ENCODE data around the gene KCNK13.

The KCNK13 gene

DNA sequence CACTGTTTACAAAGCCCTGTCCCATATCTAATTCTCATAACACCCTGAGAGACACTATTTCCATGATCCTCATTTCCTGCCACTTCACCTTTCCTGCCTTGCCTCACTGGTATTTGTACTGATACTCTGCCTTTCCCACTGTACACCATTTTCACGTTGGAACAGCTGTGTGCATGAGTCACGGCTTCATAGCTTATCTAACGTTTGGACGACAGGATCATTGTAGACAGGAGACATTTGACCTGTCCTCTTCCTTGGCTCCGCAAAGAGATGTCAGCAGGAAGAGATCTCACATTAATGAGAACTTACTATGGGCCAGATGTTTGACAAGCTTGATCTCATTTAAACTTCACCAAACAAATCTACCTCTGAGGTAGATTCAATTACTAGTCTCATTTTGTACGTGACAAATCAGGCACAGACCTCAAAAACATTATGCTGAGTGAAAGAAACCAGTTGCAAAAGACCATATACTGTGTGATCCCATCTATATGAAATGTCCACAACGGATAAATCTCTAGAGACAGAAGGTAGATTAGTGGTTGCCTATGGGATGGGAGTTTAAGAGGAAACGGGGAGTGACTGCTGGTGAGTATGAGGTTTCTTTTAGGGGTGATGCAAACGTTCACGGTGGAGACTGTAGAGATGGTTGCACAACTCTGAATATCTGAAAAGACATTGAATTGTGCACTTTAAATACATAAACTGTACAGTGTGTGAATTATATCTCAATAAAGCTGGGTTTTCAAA lies 71.2 kb downstream of the KCNK13 start:
- no peak for DNase-seq (ENCODE audit: low read depth)

DNA sequence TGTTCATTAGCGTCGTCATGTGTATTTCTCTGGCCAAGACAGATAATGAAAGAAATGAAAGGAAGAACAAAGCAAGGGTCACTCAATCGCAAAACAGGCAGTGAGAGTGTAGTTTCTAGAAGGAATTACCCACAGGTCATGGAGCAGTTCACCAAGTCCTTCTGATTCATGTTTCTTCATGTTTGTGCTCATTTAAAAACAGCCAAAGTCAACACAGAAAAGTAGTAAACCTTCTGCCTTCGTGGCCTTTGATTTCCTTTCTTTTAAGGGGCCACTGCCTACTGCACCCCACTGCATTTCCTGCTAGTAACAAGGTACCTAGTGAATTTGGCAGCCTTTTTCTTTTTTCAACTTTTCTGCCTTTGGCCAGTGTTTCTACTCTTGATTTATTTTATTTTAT lies 75.1 kb downstream of the KCNK13 start:
- no peak for DNase-seq (ENCODE audit: low read depth)

DNA sequence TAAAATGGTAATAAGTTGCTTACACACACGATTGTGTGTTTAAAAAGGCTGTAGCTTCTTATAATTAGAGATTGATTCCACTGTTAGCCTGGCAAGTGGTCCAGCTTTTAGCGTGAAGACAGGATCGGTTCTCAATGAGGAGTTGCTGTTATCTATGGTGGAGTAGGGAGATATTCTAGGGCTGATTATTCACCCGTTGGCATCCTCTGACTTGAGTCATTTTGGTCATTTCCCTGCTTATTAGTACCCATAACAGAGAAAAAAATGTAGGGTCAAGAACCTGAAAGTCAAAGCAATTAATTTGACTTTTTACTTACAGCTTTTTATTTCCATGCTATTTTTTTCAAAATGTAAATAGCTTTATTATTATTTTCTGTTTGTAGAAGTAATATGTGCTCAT lies 76.0 kb downstream of the KCNK13 start:
- no peak for DNase-seq (ENCODE audit: low read depth)

DNA sequence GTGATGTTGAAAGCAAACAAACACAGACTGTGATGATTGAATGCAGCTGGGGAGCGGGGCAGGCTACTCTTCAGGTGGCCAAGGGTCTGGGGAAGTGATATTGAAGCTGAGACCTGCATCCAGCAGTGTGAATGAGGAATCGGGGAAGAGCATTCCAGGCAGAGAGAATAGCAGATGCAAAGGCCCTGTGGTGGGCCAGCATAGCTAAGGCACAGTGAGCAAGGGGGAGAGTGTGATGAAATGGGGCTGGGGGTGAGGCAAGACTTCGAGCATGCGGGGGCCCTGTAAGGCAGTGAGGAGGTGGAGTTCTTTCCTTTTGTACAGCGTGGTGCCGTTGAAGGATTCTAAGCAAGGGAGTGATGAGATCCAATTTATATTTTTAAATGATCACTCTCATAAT lies 77.4 kb downstream of the KCNK13 start:
- DNase-seq (ENCODE audit: low read depth): no peak

DNA sequence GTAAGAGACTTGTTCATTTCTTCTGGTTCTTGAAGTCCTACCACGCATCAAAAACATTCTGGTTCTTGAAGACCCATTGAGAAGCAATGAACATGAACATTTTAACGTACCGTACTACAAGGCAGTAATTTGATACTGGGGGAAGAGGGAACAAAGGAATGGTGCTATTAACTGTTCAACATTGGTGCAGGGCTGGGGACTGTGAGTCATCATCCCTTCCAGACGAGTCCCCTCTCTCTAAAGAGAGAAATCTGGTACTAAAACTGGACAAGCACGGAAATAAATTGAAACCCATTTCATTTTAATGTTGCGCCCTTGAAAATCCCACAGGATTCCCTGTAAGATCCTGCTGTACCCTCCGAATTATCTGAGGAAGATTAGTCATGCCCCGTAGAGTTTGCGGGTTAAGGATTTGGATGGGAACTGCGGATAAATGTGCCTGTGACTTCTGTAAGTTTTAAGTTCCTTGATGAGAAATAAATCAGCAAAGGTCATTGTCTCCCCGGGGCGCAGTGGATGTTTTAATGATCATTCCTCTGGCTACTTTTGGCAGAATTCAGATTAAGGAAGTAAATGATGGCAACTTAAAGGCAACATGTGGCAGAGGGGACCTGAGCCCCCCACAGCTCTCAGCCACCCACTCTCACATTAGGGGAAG lies 78.6 kb downstream of the KCNK13 start:
- no peak for DNase-seq (ENCODE audit: low read depth)

DNA sequence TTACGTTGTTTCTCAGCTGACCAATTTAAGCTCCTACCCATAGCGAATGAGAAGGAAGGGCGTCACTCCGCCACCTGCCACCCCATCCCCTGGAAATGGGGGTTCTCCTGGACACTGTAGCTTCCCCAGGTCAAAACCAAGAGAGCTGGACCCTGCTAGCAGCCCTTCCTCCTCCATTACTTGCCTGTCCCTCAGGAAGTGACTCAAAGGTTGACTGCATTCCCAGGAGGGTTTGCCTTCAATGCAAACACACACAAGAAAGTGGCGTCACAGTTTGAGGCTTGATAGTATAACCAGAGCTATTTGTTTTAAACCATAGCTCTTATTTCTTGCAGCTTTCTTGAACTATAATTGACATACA lies 79.1 kb downstream of the KCNK13 start:
- DNase-seq (ENCODE audit: low read depth): no peak

DNA sequence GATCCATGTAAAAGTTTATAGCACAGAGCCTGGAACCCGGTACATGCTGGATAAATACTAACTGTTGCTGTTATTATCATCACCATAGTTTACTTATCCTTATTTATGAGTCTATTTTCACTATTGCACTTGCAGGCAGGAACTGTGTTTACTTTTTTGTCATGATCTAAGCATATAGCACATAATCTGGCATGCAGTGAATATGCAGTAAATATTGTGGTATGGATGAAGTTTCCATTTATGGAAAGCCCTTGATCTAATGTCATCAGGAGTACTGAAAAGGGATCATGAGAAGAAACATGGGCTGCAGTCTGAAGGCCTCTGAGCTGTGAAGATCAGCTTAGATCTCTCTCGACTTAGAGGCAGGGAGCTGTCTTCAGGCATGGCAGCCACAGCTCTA lies 91.6 kb downstream of the KCNK13 start:
- no peak for DNase-seq (ENCODE audit: low read depth)

DNA sequence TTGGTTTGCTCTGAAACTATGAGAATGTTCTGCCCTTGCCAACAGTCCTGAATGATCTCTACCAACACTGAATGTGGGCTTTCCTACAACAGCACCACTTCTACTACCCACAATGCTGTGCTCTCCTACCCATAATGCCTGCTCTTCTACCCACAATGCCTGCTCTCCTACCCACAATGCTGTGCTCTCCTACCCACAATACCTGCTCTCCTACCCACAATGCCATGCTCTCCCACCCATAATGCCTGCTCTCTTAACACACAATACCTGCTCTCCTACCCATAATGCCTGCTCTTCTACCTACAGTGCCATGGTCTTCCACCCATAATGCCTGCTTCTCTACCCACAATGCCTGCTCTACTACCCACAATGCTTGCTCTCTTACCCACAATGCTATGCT lies 92.3 kb downstream of the KCNK13 start:
- no peak for DNase-seq (ENCODE audit: low read depth)

DNA sequence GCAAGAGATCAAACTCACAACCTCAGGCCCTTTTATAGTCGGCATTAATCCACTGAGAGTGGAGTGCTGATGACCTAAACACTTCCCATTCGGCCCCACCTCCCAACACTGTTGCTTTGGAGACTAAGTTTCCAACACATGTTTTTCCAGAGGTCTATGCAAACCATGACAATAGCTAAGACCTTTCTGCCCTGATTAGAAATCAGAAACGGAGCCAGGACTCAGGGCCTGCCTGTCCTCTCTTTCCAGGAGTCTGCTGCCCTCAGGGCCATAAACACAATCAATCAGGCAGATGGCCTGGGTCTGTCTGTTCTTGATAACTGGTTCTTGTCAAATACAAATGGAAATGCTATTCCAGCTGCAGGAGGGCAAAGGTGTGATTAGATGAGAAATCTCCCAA lies 97.4 kb downstream of the KCNK13 start:
- DNase-seq (ENCODE audit: low read depth): no peak

DNA sequence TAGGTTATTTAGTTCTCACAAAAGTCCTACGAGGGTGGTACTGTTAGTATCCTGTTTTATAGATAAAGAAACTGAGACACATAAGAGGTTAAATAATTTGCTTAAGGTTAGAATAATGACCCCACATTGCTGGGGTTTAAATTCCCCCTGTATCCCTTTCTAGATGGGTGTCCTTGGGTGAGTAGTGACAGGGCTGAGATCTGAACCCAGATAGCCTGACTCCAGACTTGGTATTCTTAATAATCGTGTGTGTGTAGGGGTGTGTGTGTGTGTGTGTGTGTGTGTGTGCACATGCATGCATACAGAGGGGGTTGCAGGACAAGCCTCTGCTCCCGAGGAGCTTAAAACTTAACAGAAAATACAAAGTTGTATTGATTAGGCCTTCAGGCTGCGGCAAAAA lies 97.9 kb downstream of the KCNK13 start:
- DNase-seq (ENCODE audit: low read depth): no peak

DNA sequence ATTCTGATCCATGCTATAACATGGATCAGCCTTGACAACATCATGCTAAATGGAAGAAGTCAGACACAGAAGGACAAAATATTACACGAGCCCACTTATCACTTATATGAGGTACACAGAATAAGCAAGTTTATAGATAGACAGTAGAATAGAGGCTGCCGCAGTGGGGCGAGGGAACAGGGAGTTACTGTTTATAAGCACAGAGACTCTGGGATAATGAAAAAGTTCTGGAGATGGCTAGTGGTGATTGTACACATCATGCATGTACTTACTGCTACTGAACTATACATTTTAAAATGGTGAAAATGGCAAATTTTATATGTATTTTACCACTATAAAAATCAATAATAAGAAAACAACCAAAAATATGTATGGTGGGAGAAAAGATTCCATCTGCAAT lies 99.3 kb downstream of the KCNK13 start:
- DNase-seq (ENCODE audit: low read depth): no peak

DNA sequence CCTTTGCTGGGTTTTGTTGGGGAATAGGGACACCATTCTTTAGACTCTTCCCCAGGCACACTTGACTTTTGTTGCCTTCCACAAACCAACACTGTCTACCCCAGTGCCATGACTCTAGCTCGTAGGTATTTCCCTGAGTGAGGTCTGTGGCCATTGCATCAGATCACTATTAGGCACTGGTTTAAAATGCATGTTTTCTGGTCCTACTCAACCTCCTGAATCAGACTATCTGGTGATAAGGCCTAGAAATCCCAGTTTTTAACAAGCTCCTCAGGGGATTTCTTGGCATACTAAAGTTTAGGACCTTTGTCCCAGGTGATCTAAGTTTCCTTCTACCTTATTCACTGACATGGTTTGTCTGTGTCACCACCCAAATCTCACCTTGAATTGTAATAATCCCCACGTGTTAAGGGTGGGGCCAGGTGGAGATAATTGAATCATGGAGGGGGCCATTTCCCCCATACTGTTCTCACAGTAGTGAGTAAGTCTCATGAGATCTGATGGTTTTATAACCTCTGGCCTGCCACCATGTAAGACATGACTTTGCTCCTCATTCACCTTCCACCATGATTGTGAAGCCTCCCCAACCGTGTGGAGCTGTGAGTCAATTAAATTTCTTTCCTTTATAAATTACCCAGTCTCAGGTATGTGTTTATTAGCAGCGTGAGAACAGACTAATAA lies 106.8 kb downstream of the KCNK13 start:
- DNase-seq (ENCODE audit: low read depth): no peak

DNA sequence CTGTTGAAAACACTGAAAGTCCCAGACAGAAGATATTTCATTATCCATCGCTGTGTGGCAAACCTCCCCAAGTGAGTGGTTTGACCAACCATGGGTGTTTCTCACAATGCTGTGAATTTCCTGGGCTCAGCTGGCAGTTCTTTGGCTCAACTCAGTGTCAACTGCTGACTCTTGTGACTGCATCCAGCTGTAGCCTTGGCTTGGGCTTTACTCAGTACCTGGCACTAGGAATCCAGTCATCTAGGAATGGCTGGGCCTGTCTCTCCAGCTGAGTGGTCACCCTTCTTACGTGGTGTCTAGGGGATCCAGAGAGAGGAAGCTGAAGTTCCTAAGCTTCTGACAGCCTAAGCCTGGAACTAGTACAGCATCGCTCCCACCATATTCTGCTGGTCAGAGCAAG lies 113.8 kb downstream of the KCNK13 start:
- no peak for DNase-seq (ENCODE audit: low read depth)

DNA sequence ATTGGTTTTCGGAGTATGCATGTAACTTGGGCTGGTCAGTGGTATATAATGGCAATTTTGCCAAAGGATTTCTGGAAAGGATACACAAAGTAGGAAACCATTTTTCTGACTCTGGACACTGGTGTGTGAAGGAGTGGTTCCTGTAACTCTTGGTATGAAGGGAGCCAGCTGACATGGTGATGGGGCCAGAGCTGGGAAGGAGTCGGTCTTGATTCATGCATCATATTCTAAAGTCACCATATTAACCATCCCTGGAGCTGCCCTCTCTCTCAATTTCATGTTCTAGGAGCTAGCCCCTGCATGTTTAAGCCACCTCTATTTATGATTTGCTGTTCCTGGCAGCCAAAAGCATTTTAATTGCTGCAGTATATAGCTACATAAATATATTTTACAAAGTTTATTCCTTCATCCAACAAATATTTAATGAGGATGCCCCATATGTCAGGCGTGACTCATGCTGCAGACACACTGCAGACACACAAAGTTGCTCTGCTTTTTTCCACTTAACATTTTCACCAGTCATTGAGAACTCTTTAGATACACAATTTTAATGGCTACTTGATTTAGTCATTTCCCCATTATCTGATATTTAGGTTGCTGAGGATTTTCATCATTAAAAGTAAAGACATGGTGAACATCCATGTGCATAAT lies 115.9 kb downstream of the KCNK13 start:
- DNase-seq (ENCODE audit: low read depth): no peak

DNA sequence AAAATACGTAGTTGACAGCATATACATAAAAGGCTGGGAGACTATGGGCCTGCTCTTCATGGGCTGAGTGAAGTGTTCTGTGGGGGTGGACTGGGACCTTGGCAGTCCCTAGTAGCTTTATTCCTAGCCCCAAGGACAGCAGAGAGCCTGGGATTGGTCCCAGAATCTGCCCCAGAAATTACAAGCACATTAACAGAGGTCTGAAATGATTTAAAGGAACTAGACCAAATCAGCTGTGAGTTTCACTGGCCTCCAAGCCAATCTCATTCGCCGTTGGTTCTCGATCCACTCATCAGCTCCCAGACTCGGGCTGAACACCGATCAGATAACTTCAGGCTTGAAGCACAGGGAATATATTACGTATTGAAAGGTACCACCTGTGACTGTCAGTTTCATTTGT lies 117.6 kb downstream of the KCNK13 start:
- no peak for DNase-seq (ENCODE audit: low read depth)

DNA sequence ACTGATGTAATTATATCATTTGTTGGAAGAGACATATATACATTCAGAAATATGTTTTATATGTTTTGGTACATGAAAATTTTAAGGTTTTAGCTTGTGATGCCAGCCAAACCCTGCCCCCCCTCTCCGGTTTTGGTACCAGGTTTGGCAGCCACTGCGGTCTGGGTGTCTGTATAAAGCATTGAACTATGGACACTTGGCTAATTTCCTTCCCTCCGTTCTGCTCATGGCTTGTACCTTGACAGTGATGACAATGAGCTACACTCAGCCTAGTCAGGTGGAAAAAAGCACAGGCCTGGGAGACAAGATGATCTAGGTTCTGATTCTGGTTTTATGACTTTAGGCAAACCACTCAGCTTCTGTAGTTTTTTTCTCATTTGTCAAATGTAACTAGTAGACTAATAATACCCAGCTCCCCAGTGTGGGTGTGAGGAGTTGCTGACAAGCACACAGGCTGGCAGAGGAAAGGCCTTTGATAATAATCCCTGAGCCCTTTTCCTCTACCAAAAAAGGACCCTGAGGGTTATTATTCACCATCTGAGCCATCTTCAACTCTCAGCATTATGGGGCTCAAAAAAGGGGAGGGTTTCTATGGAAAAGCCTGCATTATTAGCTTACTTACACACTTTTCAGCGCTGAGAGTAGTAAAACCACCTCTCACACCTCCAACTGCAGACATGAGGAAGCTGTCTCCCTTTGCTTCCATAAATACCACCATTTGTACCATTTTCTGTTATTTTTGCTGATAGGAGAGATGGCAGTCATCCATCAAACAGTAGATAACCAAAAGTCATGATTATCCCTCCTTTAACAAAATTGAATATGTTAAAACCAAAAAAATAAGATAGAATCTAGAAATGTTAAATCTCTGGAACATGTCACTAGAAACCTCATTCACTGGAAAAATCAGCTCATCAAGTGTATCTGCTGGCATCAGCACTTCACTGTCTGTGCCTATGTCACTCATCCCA lies 118.3 kb downstream of the KCNK13 start:
- no peak for DNase-seq (ENCODE audit: low read depth)

DNA sequence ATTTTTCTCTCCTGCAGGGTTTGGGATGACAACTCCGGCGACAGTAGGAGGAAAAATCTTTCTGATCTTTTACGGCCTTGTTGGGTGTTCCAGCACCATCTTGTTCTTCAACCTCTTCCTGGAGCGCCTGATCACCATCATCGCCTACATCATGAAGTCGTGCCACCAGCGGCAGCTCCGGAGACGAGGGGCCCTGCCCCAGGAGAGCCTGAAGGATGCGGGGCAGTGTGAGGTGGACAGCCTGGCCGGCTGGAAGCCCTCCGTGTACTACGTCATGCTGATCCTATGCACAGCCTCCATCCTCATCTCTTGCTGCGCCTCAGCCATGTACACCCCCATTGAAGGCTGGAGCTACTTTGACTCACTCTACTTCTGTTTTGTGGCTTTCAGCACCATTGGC lies 122.3 kb downstream of the KCNK13 start:
- no peak for DNase-seq (ENCODE audit: low read depth)

DNA sequence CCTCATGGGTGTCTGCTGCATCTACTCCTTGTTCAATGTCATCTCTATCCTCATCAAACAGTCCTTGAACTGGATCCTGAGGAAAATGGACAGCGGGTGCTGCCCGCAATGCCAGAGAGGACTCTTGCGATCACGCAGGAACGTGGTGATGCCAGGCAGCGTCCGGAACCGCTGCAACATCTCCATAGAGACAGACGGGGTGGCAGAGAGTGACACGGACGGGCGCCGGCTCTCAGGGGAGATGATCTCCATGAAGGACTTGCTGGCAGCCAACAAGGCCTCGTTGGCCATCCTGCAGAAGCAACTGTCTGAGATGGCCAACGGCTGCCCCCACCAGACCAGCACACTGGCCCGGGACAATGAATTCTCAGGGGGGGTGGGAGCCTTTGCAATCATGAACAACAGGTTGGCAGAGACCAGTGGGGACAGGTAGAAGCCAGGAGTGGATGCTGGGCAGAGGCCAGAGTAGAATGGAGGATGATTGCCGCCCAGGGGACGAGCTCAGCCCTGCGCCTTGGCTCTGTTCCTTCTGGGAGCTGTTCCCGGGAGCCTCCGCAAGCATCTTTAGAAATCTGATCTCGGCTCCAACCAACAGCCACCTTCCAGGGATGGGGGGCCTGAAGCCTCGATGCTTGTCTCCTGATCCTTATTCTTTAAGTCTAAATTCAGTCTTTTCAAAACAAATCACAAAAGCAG lies 122.9 kb downstream of the KCNK13 start:
- no peak for DNase-seq (ENCODE audit: low read depth)

DNA sequence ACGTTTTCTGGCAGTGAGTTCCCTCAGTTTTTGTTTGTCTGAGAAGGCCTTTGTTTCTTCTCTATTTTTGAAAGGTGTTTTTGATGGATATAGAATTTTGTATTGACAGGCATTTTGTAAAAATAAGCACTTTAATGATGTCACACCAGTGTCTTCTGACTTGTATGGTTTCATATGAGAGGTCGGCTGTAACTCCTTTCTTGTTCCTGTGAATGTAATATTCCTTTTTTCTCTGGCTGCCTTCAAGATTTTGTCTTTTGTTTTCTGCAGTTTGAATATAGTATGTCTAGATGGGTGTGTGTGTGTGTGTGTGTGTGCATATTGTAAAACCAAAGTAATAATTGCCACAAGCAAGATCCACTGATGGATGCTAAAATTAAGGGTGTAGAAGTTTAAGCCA lies 126.8 kb downstream of the KCNK13 start:
- no peak for DNase-seq (ENCODE audit: low read depth)

DNA sequence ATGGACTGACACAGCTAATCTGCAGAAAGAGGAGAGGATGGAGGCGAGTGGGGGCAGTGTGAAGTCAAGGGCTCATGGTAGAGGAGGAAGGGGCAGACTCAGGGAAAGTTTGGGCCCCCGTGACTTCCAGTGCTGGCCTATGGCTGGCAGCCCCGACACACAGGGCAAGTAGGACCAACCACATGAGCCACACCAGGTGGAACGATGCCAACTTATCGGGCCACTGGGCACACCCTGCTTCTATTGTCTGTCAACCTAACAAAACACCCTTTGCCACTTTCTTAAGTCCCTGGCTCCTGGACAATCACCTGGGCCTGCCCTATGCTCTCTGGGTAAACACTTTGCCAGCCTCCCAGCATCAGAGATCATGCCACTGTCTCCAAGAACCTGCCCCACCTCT lies 129.4 kb downstream of the KCNK13 start:
- DNase-seq (ENCODE audit: low read depth): no peak

DNA sequence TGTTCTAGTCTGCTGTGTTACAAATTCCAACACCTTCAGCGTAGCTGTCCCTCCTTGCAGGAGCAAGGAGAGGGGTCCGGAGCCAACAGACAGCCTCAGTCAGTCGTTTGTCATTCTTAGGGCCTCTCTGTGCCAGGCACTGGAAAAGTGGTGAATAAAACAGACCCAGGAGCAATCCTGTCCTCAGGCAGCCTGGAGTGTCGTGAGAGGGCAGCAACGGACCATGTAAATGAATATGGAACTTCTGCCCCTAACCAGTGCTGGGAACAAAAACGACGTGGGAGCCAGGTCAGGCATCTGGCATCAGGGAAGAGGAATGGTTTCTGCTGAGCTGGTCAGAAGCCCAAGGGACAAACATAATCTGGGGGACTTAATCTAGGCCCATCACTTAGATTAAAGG lies 129.8 kb downstream of the KCNK13 start:
- no peak for DNase-seq (ENCODE audit: low read depth)
